ENCODE measurements around the gene ERFE.

ERFE gene

DNA sequence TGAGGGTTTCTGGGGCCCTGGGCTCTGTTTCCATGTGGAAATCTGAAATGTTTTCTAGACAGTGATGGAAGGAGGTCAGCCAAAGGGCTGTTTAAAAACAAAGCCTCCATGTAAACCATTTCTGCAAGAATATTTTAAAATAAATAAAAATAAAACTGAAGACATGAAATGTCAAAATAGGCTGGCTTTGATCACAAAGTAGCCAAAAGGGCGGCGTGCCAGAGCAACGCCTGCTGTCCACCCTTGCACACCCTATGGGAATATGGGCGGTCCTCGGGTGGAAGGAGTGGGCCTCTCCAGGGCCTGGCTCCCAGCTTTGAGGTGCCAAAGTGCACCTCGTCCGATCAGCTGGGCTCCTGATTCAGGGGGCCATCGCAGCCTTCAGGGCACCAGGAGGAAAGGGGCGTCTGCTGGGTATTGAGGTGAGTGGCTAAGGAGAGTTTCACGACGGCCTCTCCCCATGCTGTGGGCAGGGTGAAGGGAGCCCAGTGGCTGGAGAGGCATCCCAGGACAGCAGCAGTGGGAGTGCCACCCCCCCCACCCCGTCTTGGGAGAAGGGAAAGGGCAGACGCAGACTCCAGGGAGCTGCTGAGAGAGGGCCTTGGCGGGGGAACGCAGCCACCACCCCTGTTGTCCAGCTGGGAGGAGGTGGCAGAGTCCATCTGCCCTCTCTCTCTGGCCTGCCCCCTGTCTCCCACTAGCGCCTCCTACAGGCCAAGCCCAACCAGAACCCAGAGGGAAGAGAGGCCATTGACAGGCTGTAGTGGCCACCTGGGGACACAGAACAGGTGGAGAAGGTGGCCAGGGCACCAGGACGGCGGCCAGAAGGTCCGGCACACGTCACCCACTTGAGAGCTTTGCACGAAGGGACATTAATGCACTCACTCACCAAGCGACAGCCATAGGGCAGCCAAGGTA is 5.7 kb upstream of the ERFE start:
- no peaks in the 10 kb centered on the region for H3K9me3 ChIP-seq (ENCODE audit: insufficient read depth, low read length)
- no peaks in the 10 kb centered on the region for H3K79me2 ChIP-seq (ENCODE audit: low read length)
- H4K20me1 ChIP-seq (ENCODE audit: insufficient read depth, low read length): no peaks in the 10 kb centered on the region
- H2AFZ ChIP-seq (ENCODE audit: low read depth, low read length): no peak overlapping the region
- no peaks in the 10 kb centered on the region for H3K36me3 ChIP-seq (replicated peaks; ENCODE audit: low read depth, low read length)
- no peaks in the 10 kb centered on the region for H3K4me1 ChIP-seq (ENCODE audit: low read length)
- H3K27ac ChIP-seq (ENCODE audit: low read length): no peak overlapping the region
- no peak overlapping the region for H3K9ac ChIP-seq (ENCODE audit: low read length)
- H3K4me2 ChIP-seq (ENCODE audit: low read length): no peak overlapping the region
- no peak for TF ChIP-seq EZH2phosphoT487 (IDR thresholded peaks at IDR 0.05; ENCODE audit: low read depth)
- peak; percentile 19; the same call in 1 of the 2 replicates for TF ChIP-seq CTCF (IDR thresholded peaks at IDR 0.05; ENCODE audit: low read depth, low read length)
- no peaks in the 10 kb centered on the region for H3K27me3 ChIP-seq (ENCODE audit: low read depth, low read length)
- H3K4me3 ChIP-seq (ENCODE audit: low read length): no peak overlapping the region

DNA sequence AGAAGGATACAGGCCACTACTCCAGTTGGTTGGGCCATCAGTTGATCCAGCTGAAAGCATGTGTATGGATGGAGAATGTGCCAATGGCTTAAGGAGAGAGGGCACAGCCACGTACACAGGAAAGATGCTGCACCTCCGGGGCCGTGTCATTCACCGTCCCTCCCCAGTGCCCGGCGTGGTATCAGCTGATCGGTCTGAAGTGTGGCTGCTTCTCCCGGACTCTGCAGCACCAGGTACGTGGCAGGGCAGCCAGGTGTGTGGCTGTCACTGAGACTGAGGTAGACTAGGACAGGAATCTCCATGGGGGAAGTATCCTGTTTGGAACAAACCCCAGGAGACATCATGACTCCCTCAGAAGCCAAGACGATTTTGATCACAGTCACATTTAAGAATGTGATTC is 4.2 kb upstream of the ERFE start:
- Histone ChIP-seq H3K27me3 (ENCODE audit: low read depth, low read length) (no peaks in the 10 kb centered on the region), H3K4me3 (ENCODE audit: low read length) (no peak overlapping the region), H3K9me3 (ENCODE audit: insufficient read depth, low read length) (no peaks in the 10 kb centered on the region), H4K20me1 (ENCODE audit: insufficient read depth, low read length) (no peaks in the 10 kb centered on the region), H2AFZ (ENCODE audit: low read depth, low read length) (no peak overlapping the region), H3K4me1 (ENCODE audit: low read length) (peaks cover under 1% of the 10 kb centered on the region; the same call in 1 of the 2 replicates), H3K79me2 (ENCODE audit: low read length) (no peaks in the 10 kb centered on the region), H3K9ac (ENCODE audit: low read length) (no peak overlapping the region), H3K27ac (ENCODE audit: low read length) (no peak overlapping the region), H3K4me2 (ENCODE audit: low read length) (no peak overlapping the region), H3K36me3 (replicated peaks; ENCODE audit: low read depth, low read length) (no peaks in the 10 kb centered on the region)
- TF ChIP-seq CTCF (IDR thresholded peaks at IDR 0.05; ENCODE audit: low read depth, low read length) (no peak), EZH2phosphoT487 (IDR thresholded peaks at IDR 0.05; ENCODE audit: low read depth) (no peak)

- H3K4me3 ChIP-seq (ENCODE audit: low read length): no peak overlapping the region
- TF ChIP-seq EZH2phosphoT487 (IDR thresholded peaks at IDR 0.05; ENCODE audit: low read depth) (no peak), CTCF (IDR thresholded peaks at IDR 0.05; ENCODE audit: low read depth, low read length) (no peak)
- H3K36me3 ChIP-seq (replicated peaks; ENCODE audit: low read depth, low read length): no peaks in the 10 kb centered on the region
- no peaks in the 10 kb centered on the region for H3K9me3 ChIP-seq (ENCODE audit: insufficient read depth, low read length)
- H3K9ac ChIP-seq (ENCODE audit: low read length): no peak overlapping the region
- no peaks in the 10 kb centered on the region for H3K27me3 ChIP-seq (ENCODE audit: low read depth, low read length)
- no peak overlapping the region for H2AFZ ChIP-seq (ENCODE audit: low read depth, low read length)
- no peak overlapping the region for H3K4me2 ChIP-seq (ENCODE audit: low read length)
- H4K20me1 ChIP-seq (ENCODE audit: insufficient read depth, low read length): no peaks in the 10 kb centered on the region
- peaks cover 7% of the 10 kb centered on the region; the same call in 1 of the 2 replicates for H3K4me1 ChIP-seq (ENCODE audit: low read length)
- H3K27ac ChIP-seq (ENCODE audit: low read length): no peak overlapping the region
- no peaks in the 10 kb centered on the region for H3K79me2 ChIP-seq (ENCODE audit: low read length)
Measured at GRCh38 chr2:238155051-238155760, 3.6 kb upstream of the ERFE start.

Measured in OCI-LY3 (cell line).